GM23338 (cell line): ENCODE measurements around the gene KCNMB3.

Experiments used
- CREB1 ChIP-seq: fragments of 250-450 bp; sonication (Bioruptor Pico); IDR thresholded peaks from 2 replicates; pipeline ENCODE4 v1.5.0; 2020; ENCODE audit warnings: low read depth, mild to moderate bottlenecking, moderate library complexity
- CTCF ChIP-seq, 2 experiments: fragments of 200-600 bp in 1 of 2; sonication (generic) in 1 of 2; conservative IDR thresholded peaks; 2 replicates each; pipeline versions ENCODE4 v1.5.1 to v1.6.1; 2016 to 2017; ENCODE audit warnings: antibody characterized with exemption in 2 of 2, low read depth in 2 of 2, mild to moderate bottlenecking in 2 of 2, moderate library complexity in 1 of 2
- ETS1 ChIP-seq: IDR thresholded peaks from 2 replicates; pipeline ENCODE4 v1.6.1; 2016; ENCODE audit warnings: antibody characterized with exemption
- EZH2 ChIP-seq: fragments of 200-600 bp; sonication (generic); IDR thresholded peaks from one replicate; pipeline ENCODE4 v1.8.0; 2017; ENCODE audit warnings: antibody characterized with exemption, mild to moderate bottlenecking, low read depth; ENCODE audit not compliant: unreplicated experiment
- EZH2phosphoT487 ChIP-seq: fragments of 200-600 bp; sonication (generic); IDR thresholded peaks from one replicate; pipeline ENCODE4 v1.8.1; 2018; ENCODE audit warnings: antibody characterized with exemption; ENCODE audit not compliant: unreplicated experiment
- NANOG ChIP-seq: IDR thresholded peaks from 2 replicates; pipeline ENCODE4 v1.6.1; 2016; ENCODE audit warnings: antibody characterized with exemption, borderline replicate concordance
- POLR2AphosphoS5 ChIP-seq: IDR thresholded peaks from 2 replicates; pipeline ENCODE4 v1.6.1; 2016; ENCODE audit warnings: antibody characterized with exemption, low read depth
- STAT1 ChIP-seq: IDR thresholded peaks from one replicate; pipeline ENCODE4 v1.6.1; 2016; ENCODE audit warnings: antibody characterized with exemption; ENCODE audit not compliant: unreplicated experiment
- TF ChIP-seq, protein P1 (sequence below): IDR thresholded peaks from one replicate; pipeline ENCODE4 v1.6.1; 2018; ENCODE audit warnings: antibody characterized with exemption; ENCODE audit not compliant: unreplicated experiment

DNA sequence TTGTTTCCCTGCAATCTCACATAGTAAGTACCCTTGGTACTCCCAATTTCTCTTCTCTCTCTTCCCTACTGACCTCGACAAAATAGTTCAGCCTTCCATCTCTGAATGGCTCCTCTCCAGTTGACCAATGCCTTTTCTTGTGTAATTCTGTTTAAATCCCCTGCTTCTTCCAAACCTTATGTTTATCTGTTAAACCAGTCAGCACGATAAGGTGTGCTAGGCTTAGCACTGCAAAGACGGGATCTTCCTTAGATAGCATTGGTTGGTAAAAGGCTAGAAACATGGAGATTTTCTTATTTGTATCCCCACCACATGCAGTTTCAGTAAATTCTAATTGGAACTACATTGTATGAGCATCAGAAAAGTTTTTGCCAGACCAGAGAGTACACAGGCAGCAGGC is 25.8 kb upstream of the KCNMB3 start:
- TF ChIP-seq POLR2AphosphoS5 (no peak), CTCF (conservative IDR thresholded peaks at IDR 0.05; ENCODE audit: low read depth in 2 of 2) (no peak), EZH2phosphoT487 (no peak), EZH2 (no peak), STAT1 (no peak), NANOG (no peak), CREB1 (CRISPR knock-in tag) (no peak), ETS1 (no peak)
- TF ChIP-seq, protein P1, sequence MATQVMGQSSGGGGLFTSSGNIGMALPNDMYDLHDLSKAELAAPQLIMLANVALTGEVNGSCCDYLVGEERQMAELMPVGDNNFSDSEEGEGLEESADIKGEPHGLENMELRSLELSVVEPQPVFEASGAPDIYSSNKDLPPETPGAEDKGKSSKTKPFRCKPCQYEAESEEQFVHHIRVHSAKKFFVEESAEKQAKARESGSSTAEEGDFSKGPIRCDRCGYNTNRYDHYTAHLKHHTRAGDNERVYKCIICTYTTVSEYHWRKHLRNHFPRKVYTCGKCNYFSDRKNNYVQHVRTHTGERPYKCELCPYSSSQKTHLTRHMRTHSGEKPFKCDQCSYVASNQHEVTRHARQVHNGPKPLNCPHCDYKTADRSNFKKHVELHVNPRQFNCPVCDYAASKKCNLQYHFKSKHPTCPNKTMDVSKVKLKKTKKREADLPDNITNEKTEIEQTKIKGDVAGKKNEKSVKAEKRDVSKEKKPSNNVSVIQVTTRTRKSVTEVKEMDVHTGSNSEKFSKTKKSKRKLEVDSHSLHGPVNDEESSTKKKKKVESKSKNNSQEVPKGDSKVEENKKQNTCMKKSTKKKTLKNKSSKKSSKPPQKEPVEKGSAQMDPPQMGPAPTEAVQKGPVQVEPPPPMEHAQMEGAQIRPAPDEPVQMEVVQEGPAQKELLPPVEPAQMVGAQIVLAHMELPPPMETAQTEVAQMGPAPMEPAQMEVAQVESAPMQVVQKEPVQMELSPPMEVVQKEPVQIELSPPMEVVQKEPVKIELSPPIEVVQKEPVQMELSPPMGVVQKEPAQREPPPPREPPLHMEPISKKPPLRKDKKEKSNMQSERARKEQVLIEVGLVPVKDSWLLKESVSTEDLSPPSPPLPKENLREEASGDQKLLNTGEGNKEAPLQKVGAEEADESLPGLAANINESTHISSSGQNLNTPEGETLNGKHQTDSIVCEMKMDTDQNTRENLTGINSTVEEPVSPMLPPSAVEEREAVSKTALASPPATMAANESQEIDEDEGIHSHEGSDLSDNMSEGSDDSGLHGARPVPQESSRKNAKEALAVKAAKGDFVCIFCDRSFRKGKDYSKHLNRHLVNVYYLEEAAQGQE, result no peak
